NCI-H1092 treated with DMSO at 0.1 percent for 48 hours (cell line): ENCODE measurements around the gene SLC38A3.
A peak's percentile ranks its signal among the peaks of the same experiment; 100 is the strongest.
"Not testable (repeated sequence)": the region's sequence is repeated elsewhere in the genome, so short reads cannot be mapped to it uniquely, and the experiment has no call there.

Experiments used
- DNase-seq: peaks from one replicate; lab custom pipeline; 2025; lab: John Stamatoyannopoulos, UW

Gene SLC38A3

GRCh38 chr3:50231581-50231980, 26.5 kb downstream of the SLC38A3 start:
- no peak for DNase-seq

GRCh38 chr3:50232303-50232702, 27.2 kb downstream of the SLC38A3 start:
- DNase-seq, result no peak

DNA sequence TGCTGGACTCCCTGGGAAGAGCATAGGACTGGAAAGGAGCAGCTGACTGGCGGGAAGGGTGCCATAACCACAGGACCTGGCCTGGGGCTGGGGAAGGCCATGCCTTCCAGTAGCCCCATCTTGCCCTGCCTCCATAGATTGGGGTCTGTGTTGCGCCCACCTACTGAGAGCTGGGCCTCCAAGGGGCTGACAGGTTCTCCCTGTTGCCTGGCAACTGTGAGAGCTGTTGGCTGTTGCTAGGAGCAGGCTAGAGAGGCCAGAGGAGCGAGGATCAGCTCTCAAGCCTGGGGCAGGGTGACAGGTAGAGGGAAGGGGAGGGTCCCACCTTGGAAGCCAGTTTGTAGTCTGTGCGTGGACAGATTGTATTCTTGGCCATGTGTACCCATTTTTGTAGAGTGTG, 28.1 kb downstream of the SLC38A3 start:
- DNase-seq, result no peak

- DNase-seq, result peak; percentile 96
Measured at GRCh38 chr3:50235716-50236483, 30.8 kb downstream of the SLC38A3 start, which contains the start of gene GNAI2. TSS of gene GNAI2 (plus strand) at chr3:50236204. CDS start at chr3:50236336, 132 bp downstream.

- no peak for DNase-seq
Measured at GRCh38 chr3:50236484-50237132, 31.5 kb downstream of the SLC38A3 start.

DNA sequence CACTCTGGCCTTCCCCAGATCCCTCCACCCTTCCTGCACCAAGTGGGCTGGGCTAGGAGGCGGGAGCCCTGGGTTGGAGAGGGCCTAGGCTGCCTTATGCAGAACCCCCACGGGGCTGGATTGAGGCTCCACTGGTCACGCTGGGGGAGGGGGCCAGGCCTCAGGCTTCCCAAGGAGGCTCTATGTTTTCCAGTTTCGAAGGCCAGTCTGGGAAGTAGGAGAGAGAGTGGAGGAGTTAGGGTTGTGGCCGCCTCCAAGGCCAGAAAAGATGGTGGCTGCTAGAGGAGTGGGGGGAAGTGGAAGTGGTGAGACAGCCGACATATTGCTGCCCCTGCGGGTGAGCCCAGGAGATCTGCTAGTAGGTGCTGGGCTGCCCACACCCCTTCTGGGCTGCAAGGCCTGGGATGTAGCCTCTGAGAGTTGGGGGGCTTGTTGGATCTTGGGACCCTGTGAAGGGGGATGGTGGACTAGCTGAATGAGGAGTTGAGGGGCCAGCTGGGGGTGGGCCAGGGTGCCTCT, 32.1 kb downstream of the SLC38A3 start:
- no peak for DNase-seq

DNA sequence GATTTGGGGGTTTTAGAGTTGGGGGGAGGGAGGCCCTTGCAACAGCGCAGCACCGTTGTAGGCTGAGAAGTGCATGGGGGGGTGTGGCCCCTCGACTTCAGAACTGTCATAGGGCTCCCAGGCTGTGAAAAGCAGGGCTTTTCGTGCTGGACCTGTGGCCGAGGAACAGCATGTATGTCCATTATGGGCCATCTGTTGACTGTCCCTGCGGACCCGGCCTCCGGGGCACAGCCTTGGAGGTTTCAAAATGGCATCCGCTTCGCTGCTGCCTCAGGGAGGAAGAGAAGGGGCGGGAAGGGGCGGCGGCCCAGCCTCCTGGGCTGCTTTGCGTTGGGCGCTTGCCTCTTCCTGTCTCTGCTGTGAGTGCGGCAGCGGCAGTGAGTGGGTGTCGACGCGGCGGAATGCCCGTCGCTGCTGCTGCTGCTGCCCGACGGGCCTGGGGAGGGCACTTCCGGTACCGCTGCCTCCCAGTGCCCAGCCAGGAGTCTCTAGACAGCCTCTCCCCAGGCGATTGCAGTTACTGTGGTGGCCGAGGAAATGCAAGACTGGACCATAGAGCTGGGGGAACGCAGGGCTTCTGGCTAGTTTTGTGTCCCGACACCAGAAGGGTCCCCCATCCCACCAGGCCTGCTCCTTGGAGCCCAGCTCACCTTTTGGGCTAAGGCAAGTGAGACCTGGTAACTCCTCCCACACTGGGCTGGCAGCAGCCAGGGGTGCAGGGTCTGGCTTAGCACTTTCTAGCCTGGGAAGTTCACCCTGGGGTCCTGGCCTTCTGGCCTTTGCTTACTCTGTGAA, 32.9 kb downstream of the SLC38A3 start:
- peak; percentile 47 for DNase-seq

DNA sequence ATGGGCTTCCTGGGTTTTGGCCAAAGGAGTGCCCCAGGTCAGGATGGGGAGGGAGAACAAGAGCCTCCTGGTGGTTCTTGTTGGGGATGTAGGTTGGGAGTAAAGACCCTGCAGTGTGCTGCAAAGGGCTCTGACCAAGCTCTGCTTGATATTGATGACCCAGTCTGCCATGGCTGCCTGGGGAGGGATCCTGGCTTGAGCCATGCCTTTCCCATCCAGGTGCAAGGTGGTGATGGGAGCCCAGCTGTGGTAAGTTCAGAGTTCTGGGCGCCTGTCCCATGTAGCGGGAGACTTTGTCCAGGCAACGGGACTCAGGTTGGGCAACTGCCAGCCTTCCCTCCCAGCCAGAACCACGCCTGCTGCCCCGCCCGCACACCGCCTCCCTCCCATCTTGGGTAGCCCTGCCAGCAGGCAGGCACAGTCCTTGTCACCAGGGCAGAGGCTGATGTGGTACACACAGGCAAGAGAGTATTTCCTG, 33.5 kb downstream of the SLC38A3 start:
- DNase-seq, result no peak

DNA sequence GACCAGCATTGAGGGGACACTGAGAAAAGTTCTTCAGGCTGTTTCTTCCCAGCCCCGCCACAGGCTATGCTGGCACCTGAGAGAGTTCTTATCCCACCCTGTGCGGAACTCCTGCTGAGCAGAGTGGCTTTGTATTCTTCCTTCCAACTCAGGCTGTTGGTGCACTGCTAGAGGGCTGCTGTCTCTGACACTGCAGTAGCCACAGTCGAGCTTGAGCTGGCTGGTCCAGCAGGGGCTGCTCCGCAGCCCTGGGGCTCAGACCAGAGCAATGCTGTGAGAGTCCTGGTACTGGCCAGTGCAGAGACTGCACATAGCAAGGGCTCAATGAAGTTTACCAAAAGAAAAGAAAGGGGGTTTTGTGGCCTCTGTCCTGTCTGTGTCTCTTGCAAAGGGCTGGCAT, 34.6 kb downstream of the SLC38A3 start:
- no peak for DNase-seq

DNA sequence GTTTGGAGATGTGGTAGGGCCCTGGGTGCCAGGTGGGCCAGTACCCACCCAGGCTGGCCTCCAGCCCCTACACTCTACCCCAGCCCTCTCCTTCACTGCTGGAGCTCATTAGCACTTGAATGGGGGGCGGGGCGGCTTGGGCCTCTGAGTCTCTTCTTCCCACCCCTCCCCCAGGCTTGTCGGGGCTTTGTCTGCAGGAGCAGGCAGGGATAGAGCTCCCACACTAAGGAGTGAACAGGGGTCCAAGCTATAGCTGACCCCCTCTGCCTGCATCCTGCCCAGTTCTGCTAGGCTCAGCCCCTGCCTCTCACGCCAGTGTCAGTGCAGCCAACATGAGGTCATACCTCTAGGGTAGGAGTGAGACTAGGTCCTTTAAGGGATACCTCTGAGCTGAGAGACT, 36.1 kb downstream of the SLC38A3 start:
- no peak for DNase-seq

- no peak for DNase-seq
Measured at GRCh38 chr3:50241713-50242380, 36.8 kb downstream of the SLC38A3 start.

DNA sequence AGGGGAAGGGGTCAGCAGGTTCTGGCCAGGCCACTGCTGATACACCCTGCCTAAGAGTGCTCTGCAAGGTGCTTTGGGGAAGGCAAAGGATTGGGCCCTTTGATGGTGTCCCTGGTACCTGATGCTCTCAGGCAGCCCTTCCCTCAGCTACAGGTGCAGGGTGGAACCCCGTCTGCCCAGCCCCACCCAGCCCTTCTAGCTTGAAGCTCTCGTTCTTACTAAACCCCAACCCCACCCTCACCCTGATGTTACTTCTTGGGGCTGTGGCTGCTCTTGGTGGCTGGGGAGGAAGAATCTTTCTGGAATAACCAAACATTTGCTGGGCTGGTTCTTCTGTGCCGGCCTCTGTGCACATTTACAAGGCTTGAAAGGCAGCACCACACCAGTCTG, 37.3 kb downstream of the SLC38A3 start:
- DNase-seq, result no peak

DNA sequence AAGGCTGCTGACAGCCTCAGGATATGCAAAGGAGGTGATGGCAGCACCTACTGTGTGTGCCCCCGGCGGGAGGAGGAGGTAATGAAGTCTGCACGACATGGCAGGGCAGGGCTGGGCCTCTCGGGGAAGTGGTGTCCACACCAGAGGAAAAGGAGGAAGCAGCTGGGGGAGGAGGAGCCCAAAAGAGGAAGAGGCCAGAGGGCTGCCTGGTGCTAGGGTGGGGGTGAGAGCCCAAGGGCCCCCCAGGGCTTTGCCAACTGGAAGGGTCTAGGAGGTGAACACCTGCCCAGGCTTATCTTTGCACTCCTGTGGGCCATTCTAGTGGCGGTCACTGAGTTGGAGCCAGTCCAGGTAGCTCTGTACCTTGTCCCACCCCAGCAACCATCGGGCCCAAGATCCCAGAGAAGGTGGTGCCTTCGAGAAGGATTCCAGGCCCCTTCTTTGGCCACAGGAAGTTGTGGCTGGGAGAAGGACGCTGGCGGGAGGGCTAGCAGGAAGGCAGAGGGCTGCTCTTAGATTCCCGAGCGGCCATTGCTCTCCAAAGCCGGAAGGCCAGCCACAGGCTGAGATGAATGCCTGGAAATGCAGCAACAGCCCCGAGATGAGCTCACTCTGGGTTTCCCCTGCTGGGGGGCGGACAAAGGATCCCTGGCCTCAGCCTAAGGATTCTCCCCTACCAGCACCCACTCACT, 37.9 kb downstream of the SLC38A3 start:
- no peak for DNase-seq

DNA sequence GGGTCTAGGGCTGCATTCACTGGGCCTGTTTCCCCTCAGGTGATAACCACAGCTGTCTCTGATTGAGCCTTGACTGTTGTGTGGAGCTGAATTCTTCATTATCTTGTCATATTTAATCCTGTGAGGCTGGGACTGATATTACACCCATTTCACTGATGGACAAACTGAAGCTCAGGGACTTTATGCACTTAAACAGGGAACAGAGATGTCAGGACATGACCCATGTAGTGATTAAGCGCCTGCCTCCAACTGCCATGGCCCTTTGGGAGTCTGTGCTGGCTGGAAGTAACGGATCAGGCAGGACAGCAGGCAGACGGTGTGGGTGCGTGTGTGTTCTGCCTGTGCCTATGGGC, 38.4 kb downstream of the SLC38A3 start:
- no peak for DNase-seq

DNA sequence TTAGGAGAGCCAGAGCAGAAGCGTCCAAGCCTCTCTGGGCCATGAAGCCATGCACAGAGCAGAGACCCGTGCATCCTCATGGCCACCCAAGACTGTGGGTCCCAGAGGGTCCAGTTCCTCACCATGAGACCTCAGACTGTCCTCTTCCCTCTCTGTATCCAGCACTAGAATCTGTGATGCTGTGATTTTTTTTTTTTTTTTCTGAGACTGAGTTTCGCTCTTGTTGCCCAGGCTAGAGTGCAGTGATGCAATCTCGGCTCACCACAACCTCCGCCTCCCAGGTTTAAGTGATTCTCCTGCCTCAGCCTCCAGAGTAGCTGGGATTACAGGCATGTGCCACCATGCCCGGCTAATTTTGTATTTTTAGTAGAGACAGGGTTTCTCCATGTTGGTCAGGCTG, 39.7 kb downstream of the SLC38A3 start:
- DNase-seq, result not testable (repeated sequence)

DNA sequence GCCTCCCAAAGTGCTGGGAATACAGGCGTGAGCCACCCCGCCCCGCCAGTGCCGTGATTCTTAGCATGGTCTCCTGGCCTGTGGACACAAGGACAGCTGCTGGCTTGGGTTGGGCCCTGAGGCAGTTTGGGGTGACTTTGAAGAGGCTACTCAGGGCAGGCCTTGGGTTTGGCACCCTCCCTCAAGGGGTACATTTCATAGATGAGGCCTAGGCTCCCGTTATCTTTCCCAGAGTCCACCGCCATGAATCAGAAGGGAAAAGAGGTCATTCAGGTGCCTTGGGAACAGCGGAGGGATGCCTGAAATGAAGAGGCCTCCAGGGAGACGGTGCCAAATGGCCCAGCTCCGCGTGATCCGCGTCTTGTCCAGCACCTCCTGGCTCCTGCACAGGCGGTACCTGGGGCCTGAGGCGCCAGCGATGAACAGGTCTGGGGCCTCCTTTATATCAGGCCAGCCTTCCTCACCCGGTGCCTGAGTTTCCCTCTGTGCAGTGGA, 40.2 kb downstream of the SLC38A3 start:
- no peak for DNase-seq

DNA sequence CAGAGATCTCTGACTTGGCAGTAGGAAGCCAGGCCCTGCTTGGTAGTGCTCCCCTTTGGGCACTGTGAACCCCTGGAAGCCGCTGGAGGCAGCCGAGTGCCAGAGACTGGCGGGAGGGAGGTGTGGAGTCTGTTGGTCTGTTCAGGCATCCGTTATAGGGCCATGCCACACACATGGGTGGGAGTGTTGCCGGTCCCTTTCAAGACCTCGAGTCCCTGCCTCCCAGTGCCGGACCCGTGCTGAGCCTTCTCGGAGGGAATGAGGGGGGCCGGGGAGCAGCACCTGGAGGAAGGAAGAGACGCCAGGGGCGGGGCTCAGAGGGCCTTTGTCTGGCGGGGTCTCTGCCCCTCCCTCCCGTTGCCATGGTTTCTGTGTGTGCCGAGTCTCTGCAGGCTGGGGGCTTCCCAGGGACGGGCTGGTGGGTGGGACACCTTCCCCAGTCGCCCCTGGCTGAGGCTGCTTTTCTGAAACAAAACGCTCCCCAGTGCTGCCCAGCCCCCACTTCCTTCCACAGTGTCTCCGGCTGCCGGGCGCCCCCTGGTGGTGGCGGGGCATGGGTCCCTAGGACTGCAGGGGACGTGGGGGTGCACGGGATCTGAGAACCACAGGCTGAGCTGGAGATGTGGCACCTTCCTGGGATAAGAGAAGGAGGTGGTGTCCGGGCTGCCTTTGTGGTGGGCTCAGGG, 40.9 kb downstream of the SLC38A3 start:
- DNase-seq, result peak; percentile 60

GRCh38 chr3:50246517-50246954, 41.5 kb downstream of the SLC38A3 start:
- no peak for DNase-seq

GRCh38 chr3:50248387-50248786, 43.3 kb downstream of the SLC38A3 start:
- no peak for DNase-seq

DNA sequence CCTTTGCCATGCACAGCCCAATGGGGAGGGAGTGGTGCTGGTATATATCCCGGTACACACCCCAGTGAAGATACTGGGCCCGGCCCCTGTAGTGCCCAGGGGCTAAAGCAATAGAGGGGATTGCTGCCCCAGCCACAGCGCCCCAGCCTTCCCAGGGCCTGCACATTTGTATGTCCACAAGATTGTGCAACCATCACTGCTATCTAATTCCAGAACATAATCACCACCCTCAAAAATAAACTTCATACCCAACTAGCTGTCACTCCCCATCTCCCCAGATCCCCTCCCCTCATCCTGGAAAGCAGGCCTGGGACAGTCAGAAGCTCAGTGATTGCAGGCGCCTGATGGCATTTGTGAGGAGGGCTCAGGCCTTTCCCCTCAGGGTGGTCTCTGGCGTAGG, 44.4 kb downstream of the SLC38A3 start:
- DNase-seq, result no peak

- DNase-seq, result no peak
Measured at GRCh38 chr3:50250514-50250913, 45.4 kb downstream of the SLC38A3 start.
